Measurements from ENCODE around the gene GIMAP1.

- TF ChIP-seq CTCF (IDR thresholded peaks at IDR 0.05; ENCODE audit: borderline replicate concordance, extremely low read depth, low read length, poor library complexity, severe bottlenecking), result no peak
- no peak for TF ChIP-seq EZH2 (IDR thresholded peaks at IDR 0.05; ENCODE audit: borderline replicate concordance, low read depth, low read length, severe bottlenecking)
Observed at GRCh38 chr7:150744041-150744656, 27.7 kb downstream of the GIMAP1 start.
